Activated naive CD8-positive, alpha-beta T cell (primary cell): ENCODE measurements around the gene STX11.
"Not testable (repeated sequence)": the region's sequence is repeated elsewhere in the genome, so short reads cannot be mapped to it uniquely, and the experiment has no call there.

Experiments
- H3K27ac Mint-ChIP-seq: one replicate; pipeline ENCODE4 v1.8.0; 2021; ENCODE audit warnings: mixed read lengths
- H3K27me3 Mint-ChIP-seq: one replicate; pipeline ENCODE4 v1.8.0; 2021; ENCODE audit warnings: mixed read lengths
- H3K36me3 Mint-ChIP-seq: one replicate; pipeline ENCODE4 v1.8.0; 2021; ENCODE audit warnings: mixed read lengths
- H3K4me1 Mint-ChIP-seq: one replicate; pipeline ENCODE4 v1.8.0; 2021; ENCODE audit warnings: low read depth, mixed read lengths
- H3K4me3 Mint-ChIP-seq: one replicate; pipeline ENCODE4 v1.8.0; 2021; ENCODE audit warnings: mild to moderate bottlenecking, mixed read lengths
- H3K9me3 Mint-ChIP-seq: one replicate; pipeline ENCODE4 v1.8.0; 2021; ENCODE audit warnings: low read depth, mixed read lengths

STX11 gene

GRCh38 chr6:144176043-144176442 lies 25.7 kb downstream of the STX11 start:
- Mint-ChIP-seq H3K4me3 (no peak overlapping the region), H3K9me3 (no peaks in the 10 kb centered on the region), H3K27me3 (no peaks in the 10 kb centered on the region), H3K4me1 (peaks cover 13% of the 10 kb centered on the region), H3K36me3 (peaks cover 15% of the 10 kb centered on the region), H3K27ac (no peak overlapping the region)

GRCh38 chr6:144177726-144178125 lies 27.4 kb downstream of the STX11 start:
- no peak overlapping the region for H3K4me3 Mint-ChIP-seq
- H3K4me1 Mint-ChIP-seq = peaks cover 17% of the 10 kb centered on the region

GRCh38 chr6:144178323-144178722 lies 28.0 kb downstream of the STX11 start:
- H3K4me3 Mint-ChIP-seq = no peak overlapping the region
- H3K27ac Mint-ChIP-seq = no peak overlapping the region
- H3K4me1 Mint-ChIP-seq = peaks cover 23% of the 10 kb centered on the region

More at GRCh38 chr6:144177726-144178125, 27.4 kb downstream of the STX11 start:
- Mint-ChIP-seq H3K27me3 (no peaks in the 10 kb centered on the region), H3K27ac (no peak overlapping the region), H3K9me3 (no peaks in the 10 kb centered on the region), H3K36me3 (peaks cover 20% of the 10 kb centered on the region)

GRCh38 chr6:144179237-144179636 lies 28.9 kb downstream of the STX11 start:
- Mint-ChIP-seq H3K9me3 (no peaks in the 10 kb centered on the region), H3K27me3 (no peaks in the 10 kb centered on the region), H3K4me3 (no peak overlapping the region), H3K27ac (no peak overlapping the region), H3K36me3 (peaks cover 17% of the 10 kb centered on the region), H3K4me1 (peaks cover 26% of the 10 kb centered on the region)

More at GRCh38 chr6:144178323-144178722, 28.0 kb downstream of the STX11 start:
- Mint-ChIP-seq H3K9me3 (no peaks in the 10 kb centered on the region), H3K27me3 (no peaks in the 10 kb centered on the region), H3K36me3 (peaks cover 21% of the 10 kb centered on the region)

- Mint-ChIP-seq H3K36me3 (peaks cover 17% of the 10 kb centered on the region), H3K27ac (no peak overlapping the region)
These were observed 29.5 kb downstream of the STX11 start for GRCh38 chr6:144179828-144180227.

GRCh38 chr6:144180354-144180753 lies 30.0 kb downstream of the STX11 start:
- not testable (repeated sequence) for H3K27me3 Mint-ChIP-seq, H3K9me3 Mint-ChIP-seq, H3K4me3 Mint-ChIP-seq, H3K27ac Mint-ChIP-seq
- H3K36me3 Mint-ChIP-seq = peaks cover 17% of the 10 kb centered on the region
- H3K4me1 Mint-ChIP-seq = peaks cover 26% of the 10 kb centered on the region

More at GRCh38 chr6:144179828-144180227, 29.5 kb downstream of the STX11 start:
- peak overlapping the region; percentile 11 for H3K4me3 Mint-ChIP-seq
- no peaks in the 10 kb centered on the region for H3K27me3 Mint-ChIP-seq
- H3K4me1 Mint-ChIP-seq = peaks cover 26% of the 10 kb centered on the region
- H3K9me3 Mint-ChIP-seq = no peaks in the 10 kb centered on the region

GRCh38 chr6:144181639-144182038 lies 31.3 kb downstream of the STX11 start:
- no peaks in the 10 kb centered on the region for H3K27me3 Mint-ChIP-seq
- peaks cover 26% of the 10 kb centered on the region for H3K4me1 Mint-ChIP-seq
- peaks cover 15% of the 10 kb centered on the region for H3K36me3 Mint-ChIP-seq

GRCh38 chr6:144184186-144184585 lies 33.9 kb downstream of the STX11 start:
- Mint-ChIP-seq H3K4me1 (peaks cover 19% of the 10 kb centered on the region), H3K36me3 (peaks cover 20% of the 10 kb centered on the region)
- not testable (repeated sequence) for H3K9me3 Mint-ChIP-seq, H3K27ac Mint-ChIP-seq, H3K4me3 Mint-ChIP-seq, H3K27me3 Mint-ChIP-seq

More at GRCh38 chr6:144181639-144182038, 31.3 kb downstream of the STX11 start:
- no peak overlapping the region for H3K27ac Mint-ChIP-seq
- H3K4me3 Mint-ChIP-seq = no peak overlapping the region
- H3K9me3 Mint-ChIP-seq = no peaks in the 10 kb centered on the region

- no peak overlapping the region for H3K4me3 Mint-ChIP-seq
- H3K36me3 Mint-ChIP-seq = peaks cover 20% of the 10 kb centered on the region
- no peaks in the 10 kb centered on the region for H3K27me3 Mint-ChIP-seq
- no peaks in the 10 kb centered on the region for H3K9me3 Mint-ChIP-seq
- H3K27ac Mint-ChIP-seq = no peak overlapping the region
- peaks cover 15% of the 10 kb centered on the region for H3K4me1 Mint-ChIP-seq
These were observed 35.0 kb downstream of the STX11 start for GRCh38 chr6:144185133-144185836.

- Mint-ChIP-seq H3K27ac (no peak overlapping the region), H3K27me3 (no peaks in the 10 kb centered on the region), H3K4me3 (no peak overlapping the region), H3K4me1 (peaks cover 13% of the 10 kb centered on the region), H3K9me3 (no peaks in the 10 kb centered on the region), H3K36me3 (peaks cover 12% of the 10 kb centered on the region)
These were observed 36.7 kb downstream of the STX11 start for GRCh38 chr6:144186817-144187625.

- H3K4me1 Mint-ChIP-seq = no peaks in the 10 kb centered on the region
- H3K9me3 Mint-ChIP-seq = no peaks in the 10 kb centered on the region
- no peak overlapping the region for H3K4me3 Mint-ChIP-seq
- no peaks in the 10 kb centered on the region for H3K27me3 Mint-ChIP-seq
- H3K36me3 Mint-ChIP-seq = peaks cover 5% of the 10 kb centered on the region
- H3K27ac Mint-ChIP-seq = no peak overlapping the region
These were observed 39.0 kb downstream of the STX11 start for GRCh38 chr6:144189351-144189750.

GRCh38 chr6:144190080-144190479 lies 39.8 kb downstream of the STX11 start:
- H3K27ac Mint-ChIP-seq = no peak overlapping the region
- H3K4me3 Mint-ChIP-seq = no peak overlapping the region
- H3K27me3 Mint-ChIP-seq = no peaks in the 10 kb centered on the region
- H3K9me3 Mint-ChIP-seq = no peaks in the 10 kb centered on the region
- H3K4me1 Mint-ChIP-seq = no peaks in the 10 kb centered on the region
- peaks cover 5% of the 10 kb centered on the region for H3K36me3 Mint-ChIP-seq

GRCh38 chr6:144190593-144190992 lies 40.3 kb downstream of the STX11 start:
- Mint-ChIP-seq H3K9me3 (no peaks in the 10 kb centered on the region), H3K27ac (no peak overlapping the region), H3K4me1 (no peaks in the 10 kb centered on the region), H3K4me3 (no peak overlapping the region), H3K27me3 (no peaks in the 10 kb centered on the region), H3K36me3 (peaks cover 5% of the 10 kb centered on the region)

GRCh38 chr6:144193181-144193580 lies 42.9 kb downstream of the STX11 start:
- Mint-ChIP-seq H3K27ac (no peak overlapping the region), H3K4me3 (no peak overlapping the region), H3K4me1 (peaks cover under 1% of the 10 kb centered on the region), H3K9me3 (no peaks in the 10 kb centered on the region), H3K27me3 (no peaks in the 10 kb centered on the region), H3K36me3 (peaks cover 4% of the 10 kb centered on the region)

GRCh38 chr6:144194293-144194810 lies 44.0 kb downstream of the STX11 start:
- H3K27ac Mint-ChIP-seq = no peak overlapping the region
- no peaks in the 10 kb centered on the region for H3K27me3 Mint-ChIP-seq
- peaks cover 4% of the 10 kb centered on the region for H3K36me3 Mint-ChIP-seq
- no peak overlapping the region for H3K4me3 Mint-ChIP-seq
- H3K4me1 Mint-ChIP-seq = peaks cover 9% of the 10 kb centered on the region
- H3K9me3 Mint-ChIP-seq = no peaks in the 10 kb centered on the region
